Activated naive CD4-positive, alpha-beta T cell treated with anti-CD3 and anti-CD28 coated beads for 36 hours (primary cell): Measurements from ENCODE around the gene CNOT10. TPM values are rescaled to one million over a fixed set of nuclear protein-coding genes. Genes with fewer than 3 reads are reported as not detected.
"Not testable (repeated sequence)": the region's sequence is repeated elsewhere in the genome, so short reads cannot be mapped to it uniquely, and the experiment has no call there.

Source experiments
- CTCF ChIA-PET: fragments of 350-600 bp; sonication (Branson Sonifier 250); formaldehyde crosslinking; loops from one replicate; lab custom pipeline; 2021; ENCODE audit warnings: antibody characterized with exemption; lab: Charles Lee
- DNase-seq: peaks from one replicate; pipeline ENCODE4 v3.0.0-alpha.2; 2020
- H3K27ac Mint-ChIP-seq: one replicate; pipeline ENCODE4 v1.8.0; 2021; ENCODE audit warnings: mild to moderate bottlenecking, mixed read lengths
- H3K27me3 Mint-ChIP-seq: one replicate; pipeline ENCODE4 v1.8.0; 2021; ENCODE audit warnings: low read depth, mixed read lengths
- H3K36me3 Mint-ChIP-seq: one replicate; pipeline ENCODE4 v1.8.0; 2021; ENCODE audit warnings: low read depth, mixed read lengths
- H3K4me1 Mint-ChIP-seq: one replicate; pipeline ENCODE4 v1.8.0; 2021; ENCODE audit warnings: low read depth, mixed read lengths
- H3K4me3 Mint-ChIP-seq: one replicate; pipeline ENCODE4 v1.8.0; 2021; ENCODE audit warnings: mild to moderate bottlenecking, moderate library complexity, mixed read lengths
- H3K9me3 Mint-ChIP-seq: one replicate; pipeline ENCODE4 v1.8.0; 2021; ENCODE audit warnings: mixed read lengths
- intact Hi-C: fragments of 100-400 bp; cut with micrococcal nuclease; formaldehyde crosslinking; loops from one replicate; pipeline ENCODE4 v1.15.1; 2023
- total RNA-seq, 2 experiments: library from RNA; stranded (reverse); gene quantifications; one replicate each; pipeline ENCODE4 v1.2.3, GENCODE V29; 2021

The CNOT10 gene
- total RNA-seq, 2 experiments from 2014 or later: 40.6 to 46.5 TPM

- CTCF ChIA-PET: interaction anchor here (0.7 to 1.2 kb wide), 9 partner anchors 12 to 271 kb away, joined by 3 to 4 read pairs (median 3); no protein-coding TSS in a partner anchor
- H3K36me3 Mint-ChIP-seq: no peaks in the 10 kb centered on the region
- intact Hi-C loops: loop anchor here (5.0 kb wide), 2 partner anchors 102 to 603 kb away; no protein-coding TSS in a partner anchor
- H3K4me1 Mint-ChIP-seq: peaks cover 2% of the 10 kb centered on the region
- no peaks in the 10 kb centered on the region for H3K9me3 Mint-ChIP-seq
- no peak for DNase-seq
- H3K4me3 Mint-ChIP-seq: peak overlapping the region; percentile 77
- no peak overlapping the region for H3K27ac Mint-ChIP-seq
- peaks cover 18% of the 10 kb centered on the region for H3K27me3 Mint-ChIP-seq
Observed at GRCh38 chr3:32780071-32780734, 95.2 kb downstream of the CNOT10 start.

GRCh38 chr3:32780735-32781210, 95.8 kb downstream of the CNOT10 start:
- intact Hi-C loops: loop anchor here (1.0 to 5.0 kb wide), 8 partner anchors 37 to 603 kb away; partner anchors contain the start of genes CNOT10 and TRIM71

GRCh38 chr3:32781211-32781968, 96.4 kb downstream of the CNOT10 start:
- Mint-ChIP-seq H3K27ac (no peak overlapping the region), H3K4me1 (peaks cover 2% of the 10 kb centered on the region), H3K36me3 (no peaks in the 10 kb centered on the region), H3K9me3 (no peaks in the 10 kb centered on the region), H3K27me3 (peaks cover 18% of the 10 kb centered on the region), H3K4me3 (peak overlapping the region; percentile 77)
- CTCF ChIA-PET: interaction anchor here (0.7 to 1.6 kb wide), 12 partner anchors 8 to 272 kb away, joined by 3 to 5 read pairs (median 4); no protein-coding TSS in a partner anchor
- peak; percentile 74 for DNase-seq
- intact Hi-C loops: loop anchor here (1.0 to 5.0 kb wide), 8 partner anchors 36 to 604 kb away; partner anchors contain the start of genes CNOT10 and TRIM71

More at GRCh38 chr3:32780735-32781210, 95.8 kb downstream of the CNOT10 start:
- Mint-ChIP-seq H3K4me3 (peak overlapping the region; percentile 77), H3K36me3 (no peaks in the 10 kb centered on the region), H3K27me3 (peaks cover 18% of the 10 kb centered on the region), H3K4me1 (peaks cover 2% of the 10 kb centered on the region), H3K27ac (no peak overlapping the region), H3K9me3 (no peaks in the 10 kb centered on the region)
- DNase-seq: peak; percentile 25
- CTCF ChIA-PET: interaction anchor here (0.7 to 1.2 kb wide), 8 partner anchors 12 to 271 kb away, joined by 3 to 4 read pairs (median 4); no protein-coding TSS in a partner anchor

GRCh38 chr3:32781969-32782270, 96.9 kb downstream of the CNOT10 start:
- peaks cover 18% of the 10 kb centered on the region for H3K27me3 Mint-ChIP-seq
- CTCF ChIA-PET: interaction anchor here (0.6 to 1.6 kb wide), 5 partner anchors 9 to 125 kb away, joined by 3 to 5 read pairs (median 4); no protein-coding TSS in a partner anchor
- DNase-seq, H3K27ac Mint-ChIP-seq, H3K9me3 Mint-ChIP-seq, H3K36me3 Mint-ChIP-seq, H3K4me1 Mint-ChIP-seq: not testable (repeated sequence)
- intact Hi-C loops: loop anchor here (1.0 to 5.0 kb wide), 8 partner anchors 35 to 605 kb away; partner anchors contain the start of genes CNOT10 and TRIM71
- peak overlapping the region; percentile 12 for H3K4me3 Mint-ChIP-seq

GRCh38 chr3:32782407-32782806, 97.4 kb downstream of the CNOT10 start:
- Mint-ChIP-seq H3K4me3 (peak overlapping the region; percentile 12), H3K4me1 (peaks cover 2% of the 10 kb centered on the region), H3K27me3 (peaks cover 18% of the 10 kb centered on the region), H3K9me3 (no peaks in the 10 kb centered on the region), H3K36me3 (no peaks in the 10 kb centered on the region), H3K27ac (no peak overlapping the region)
- DNase-seq: no peak
- intact Hi-C loops: loop anchor here (5.0 kb wide), 2 partner anchors 100 to 605 kb away; no protein-coding TSS in a partner anchor
- CTCF ChIA-PET: interaction anchor here (0.6 to 1.6 kb wide), 6 partner anchors 9 to 619 kb away, joined by 3 to 5 read pairs (median 4); no protein-coding TSS in a partner anchor

- CTCF ChIA-PET: interaction anchor here (0.8 kb wide), 1 partner anchor 10 kb away, joined by 3 read pairs; no protein-coding TSS in a partner anchor
- no peaks in the 10 kb centered on the region for H3K9me3 Mint-ChIP-seq
- DNase-seq: no peak
- no peak overlapping the region for H3K4me3 Mint-ChIP-seq
- no peak overlapping the region for H3K27ac Mint-ChIP-seq
- H3K36me3 Mint-ChIP-seq: no peaks in the 10 kb centered on the region
- intact Hi-C loops: no loop called here
- H3K4me1 Mint-ChIP-seq: no peaks in the 10 kb centered on the region
- H3K27me3 Mint-ChIP-seq: peaks cover 2% of the 10 kb centered on the region
Observed at GRCh38 chr3:32791833-32792232, 106.8 kb downstream of the CNOT10 start.

- CTCF ChIA-PET: interaction anchor here (1.1 kb wide), 1 partner anchor 16 kb away, joined by 3 read pairs; no protein-coding TSS in a partner anchor
Observed at GRCh38 chr3:32794487-32795308, 109.7 kb downstream of the CNOT10 start.

GRCh38 chr3:32796384-32796950, 111.5 kb downstream of the CNOT10 start:
- H3K4me1 Mint-ChIP-seq, H3K27me3 Mint-ChIP-seq, H3K9me3 Mint-ChIP-seq, DNase-seq, H3K27ac Mint-ChIP-seq, H3K4me3 Mint-ChIP-seq, CTCF ChIA-PET, H3K36me3 Mint-ChIP-seq: not testable (repeated sequence)
- intact Hi-C loops: loop anchor here (1.0 kb wide), 1 partner anchor 19 kb away; no protein-coding TSS in a partner anchor

More at GRCh38 chr3:32794487-32795308, 109.7 kb downstream of the CNOT10 start:
- no peaks in the 10 kb centered on the region for H3K4me1 Mint-ChIP-seq
- H3K27me3 Mint-ChIP-seq: peaks cover 2% of the 10 kb centered on the region
- no peak overlapping the region for H3K27ac Mint-ChIP-seq
- intact Hi-C loops: no loop called here
- no peaks in the 10 kb centered on the region for H3K36me3 Mint-ChIP-seq
- no peak overlapping the region for H3K4me3 Mint-ChIP-seq
- no peak for DNase-seq
- no peaks in the 10 kb centered on the region for H3K9me3 Mint-ChIP-seq

- CTCF ChIA-PET: no interaction called here
- no peak for DNase-seq
- Mint-ChIP-seq H3K4me1 (no peaks in the 10 kb centered on the region), H3K27ac (no peak overlapping the region), H3K27me3 (no peaks in the 10 kb centered on the region), H3K36me3 (no peaks in the 10 kb centered on the region), H3K9me3 (no peaks in the 10 kb centered on the region), H3K4me3 (no peak overlapping the region)
- intact Hi-C loops: no loop called here
Observed at GRCh38 chr3:32797776-32798175, 112.8 kb downstream of the CNOT10 start.

GRCh38 chr3:32801440-32801839, 116.5 kb downstream of the CNOT10 start:
- H3K36me3 Mint-ChIP-seq, intact Hi-C loops, H3K4me1 Mint-ChIP-seq, H3K9me3 Mint-ChIP-seq, H3K27me3 Mint-ChIP-seq, DNase-seq, H3K4me3 Mint-ChIP-seq, H3K27ac Mint-ChIP-seq, CTCF ChIA-PET: not testable (repeated sequence)

- Mint-ChIP-seq H3K36me3 (no peaks in the 10 kb centered on the region), H3K4me1 (peaks cover 19% of the 10 kb centered on the region), H3K27me3 (peaks cover 37% of the 10 kb centered on the region), H3K4me3 (no peak overlapping the region), H3K9me3 (no peaks in the 10 kb centered on the region), H3K27ac (no peak overlapping the region)
- CTCF ChIA-PET: interaction anchor here (0.6 to 1.3 kb wide), 3 partner anchors 33 to 467 kb away, joined by 3 to 5 read pairs (median 4); no protein-coding TSS in a partner anchor
- intact Hi-C loops: no loop called here
- no peak for DNase-seq
Observed at GRCh38 chr3:32813180-32813579, 128.2 kb downstream of the CNOT10 start.
